HCT116 (cell line): ENCODE data around the gene R3HDML. TPM values are rescaled to one million over a fixed set of nuclear protein-coding genes. Genes with fewer than 3 reads are reported as not detected.

ENCODE experiments used
- ATAC-seq: fragments of 200-7000 bp; cut with Tn5 transposase; 2 replicates; pipeline ENCODE4 v1.9.1; 2020; ENCODE audit warnings: mild to moderate bottlenecking, moderate library complexity
- BruUV-seq: library from RNA; stranded (reverse); fragments of 400-500 nt; replicated peaks from 2 replicates; lab custom pipeline; 2021; lab: Mats Ljungman, UMichigan
- CTCF ChIA-PET: fragments of 300-600 bp; sonication (Branson Sonifier 250); formaldehyde crosslinking; loops from one replicate; lab custom pipeline; 2021; ENCODE audit warnings: antibody characterized with exemption; lab: Charles Lee
- POLR2A ChIA-PET: fragments of 300-600, 350-600 bp; sonication (Branson Sonifier 250); formaldehyde crosslinking; loops from one replicate; lab custom pipeline; 2021; ENCODE audit warnings: antibody characterized with exemption; lab: Charles Lee
- RAD21 ChIA-PET, 2 experiments: fragments of 300-600 bp; sonication (Branson Sonifier 250); formaldehyde crosslinking; loops; one replicate each; lab custom pipeline; 2023; ENCODE audit warnings: low total read pairs in 2 of 2; ENCODE audit not compliant: uncharacterized antibody in 2 of 2, unreplicated experiment in 2 of 2, low non-redundant PET in 1 of 2; lab: Charles Lee
- DNase-seq: peaks from one replicate; pipeline ENCODE4 v3.0.0-alpha.2; 2010; ENCODE audit warnings: low read depth, low spot score
- H2AFZ ChIP-seq: fragments of 200-600 bp; shearing (Covaris generic), sonication (generic); 2 replicates; pipeline ENCODE4 v1.6.1; 2017; ENCODE audit warnings: low read depth, mixed run types, mixed read lengths, antibody characterized with exemption, low read length; ENCODE audit not compliant: poor library complexity, severe bottlenecking
- H3K27ac ChIP-seq: 2 replicates; pipeline ENCODE4 v1.5.1; 2012; ENCODE audit warnings: low read depth, low read length
- H3K27me3 ChIP-seq: fragments of 200-600 bp; sonication (generic); 2 replicates; pipeline ENCODE4 v1.6.1; 2016; ENCODE audit warnings: mixed run types, low read length, mixed read lengths; ENCODE audit not compliant: insufficient read depth
- H3K36me3 ChIP-seq, 2 experiments: fragments of 200-500 bp in 1 of 2; fragments of 200-600 bp in 1 of 2; sonication (Bioruptor generic) in 1 of 2; sonication (generic) in 1 of 2; 2 replicates each; pipeline versions ENCODE4 v1.5.1 to v1.6.1; 2014 to 2016; ENCODE audit warnings: low read length in 2 of 2, inconsistent platforms in 1 of 2, mixed read lengths in 1 of 2, mixed run types in 1 of 2; ENCODE audit not compliant: insufficient read depth in 2 of 2, control insufficient read depth in 1 of 2
- H3K4me1 ChIP-seq, 2 experiments: fragments of 200-600 bp in 1 of 2; sonication (generic) in 1 of 2; 2 replicates each; pipeline versions ENCODE4 v1.5.1 to v1.6.1; 2012 to 2017; ENCODE audit warnings: low read length in 2 of 2, inconsistent platforms in 1 of 2, mild to moderate bottlenecking in 1 of 2, mixed read lengths in 1 of 2, mixed run types in 1 of 2, moderate library complexity in 1 of 2; ENCODE audit not compliant: insufficient read depth in 2 of 2, control insufficient read depth in 1 of 2
- H3K4me2 ChIP-seq: fragments of 200-600 bp; sonication (generic); 2 replicates; pipeline ENCODE4 v1.6.1; 2017; ENCODE audit warnings: mixed run types, low read length, mixed read lengths
- H3K4me3 ChIP-seq, 2 experiments: fragments of 200-600 bp in 1 of 2; sonication (generic) in 1 of 2; replicated peaks in 1 of 2; 2 replicates each; pipeline ENCODE4 v1.5.1; 2011 to 2016; ENCODE audit warnings: low read length in 2 of 2, control low read depth in 1 of 2, low read depth in 1 of 2, mild to moderate bottlenecking in 1 of 2, mixed read lengths in 1 of 2, mixed run types in 1 of 2
- H3K79me2 ChIP-seq: fragments of 200-600 bp; sonication (generic); 2 replicates; pipeline ENCODE4 v1.6.1; 2017; ENCODE audit warnings: mild to moderate bottlenecking, mixed run types, low read length, moderate library complexity, mixed read lengths; ENCODE audit not compliant: insufficient read depth
- H3K9ac ChIP-seq: fragments of 200-600 bp; sonication (generic); 2 replicates; pipeline ENCODE4 v1.6.1; 2016; ENCODE audit warnings: low read length, mixed read lengths
- H3K9me2 ChIP-seq: fragments of 200-600 bp; sonication (generic), shearing (Covaris generic); 2 replicates; pipeline ENCODE4 v1.6.1; 2017; ENCODE audit warnings: mixed run types, mild to moderate bottlenecking, moderate library complexity; ENCODE audit not compliant: insufficient read depth
- H3K9me3 ChIP-seq, 2 experiments: fragments of 200-500 bp in 1 of 2; fragments of 200-600 bp in 1 of 2; sonication (Bioruptor generic) in 1 of 2; sonication (generic) in 1 of 2; 2 replicates each; pipeline ENCODE4 v1.6.1; 2014 to 2017; ENCODE audit warnings: low read length in 2 of 2, mixed read lengths in 2 of 2, inconsistent platforms in 1 of 2, low read depth in 1 of 2, mild to moderate bottlenecking in 1 of 2, mixed run types in 1 of 2, moderate library complexity in 1 of 2; ENCODE audit not compliant: control insufficient read depth in 1 of 2, insufficient read depth in 1 of 2
- H4K20me1 ChIP-seq: fragments of 200-600 bp; sonication (generic), shearing (Covaris generic); 2 replicates; pipeline ENCODE4 v1.6.1; 2017; ENCODE audit warnings: mixed run types, mild to moderate bottlenecking, moderate library complexity; ENCODE audit not compliant: insufficient read depth
- ATF3 ChIP-seq: IDR thresholded peaks from 2 replicates; pipeline ENCODE4 v1.6.1; 2012
- CBX3 ChIP-seq: IDR thresholded peaks from 2 replicates; pipeline ENCODE4 v1.6.1; 2012; ENCODE audit warnings: low read depth
- CEBPB ChIP-seq: IDR thresholded peaks from 2 replicates; pipeline ENCODE4 v1.6.1; 2012; ENCODE audit warnings: low read depth
- CTCF ChIP-seq, 3 experiments: fragments of 200-600 bp in 1 of 3; sonication (generic) in 1 of 3; IDR thresholded peaks in 2 of 3; conservative IDR thresholded peaks in 1 of 3; 2 replicates each; pipeline ENCODE4 v1.5.1; 2012 to 2017; ENCODE audit warnings: low read depth in 2 of 3, low read length in 2 of 3, antibody characterized with exemption in 1 of 3, borderline replicate concordance in 1 of 3, control low read depth in 1 of 3, mild to moderate bottlenecking in 1 of 3, mixed read lengths in 1 of 3, mixed run types in 1 of 3, moderate library complexity in 1 of 3; ENCODE audit not compliant: insufficient read depth in 1 of 3
- EZH2phosphoT487 ChIP-seq: fragments of 200-600 bp; IDR thresholded peaks from 2 replicates; pipeline ENCODE4 v1.6.1; 2018; ENCODE audit warnings: antibody characterized with exemption, borderline replicate concordance
- MAX ChIP-seq: IDR thresholded peaks from 2 replicates; pipeline ENCODE4 v1.6.1; 2012
- POLR2A ChIP-seq: IDR thresholded peaks from 2 replicates; pipeline ENCODE4 v1.7.0; 2011; ENCODE audit warnings: borderline replicate concordance; ENCODE audit not compliant: insufficient read depth, insufficient read length; ENCODE audit errors: extremely low read depth
- POLR2AphosphoS5 ChIP-seq: IDR thresholded peaks from 2 replicates; pipeline ENCODE4 v1.6.1; 2011; ENCODE audit warnings: mild to moderate bottlenecking, low read depth, low read length, moderate library complexity
- RAD21 ChIP-seq: IDR thresholded peaks from 2 replicates; pipeline ENCODE4 v1.6.1; 2012; ENCODE audit warnings: low read depth, mild to moderate bottlenecking
- REST ChIP-seq: IDR thresholded peaks from 2 replicates; pipeline ENCODE4 v1.6.1; 2012; ENCODE audit warnings: low read depth
- SIN3A ChIP-seq: IDR thresholded peaks from 2 replicates; pipeline ENCODE4 v1.6.1; 2012; ENCODE audit warnings: low read depth
- YY1 ChIP-seq: IDR thresholded peaks from 2 replicates; pipeline ENCODE4 v1.6.1; 2011; ENCODE audit warnings: low read length, low read depth, moderate library complexity, mild to moderate bottlenecking; ENCODE audit not compliant: insufficient replicate concordance; ENCODE audit errors: extremely low read depth
- ZFX ChIP-seq: fragments of 450-650 bp; IDR thresholded peaks from 2 replicates; pipeline ENCODE4 v1.6.1; 2017
- ZNF274 ChIP-seq: fragments of 200-500 bp; sonication (Bioruptor generic); IDR thresholded peaks from 2 replicates; pipeline ENCODE4 v1.6.1; 2014; ENCODE audit warnings: mild to moderate bottlenecking, low read depth, low read length, inconsistent platforms
- intact Hi-C: fragments of 100-400 bp; cut with micrococcal nuclease; formaldehyde crosslinking; loops from 2 replicates; pipeline ENCODE4 v1.10.0; 2022
- total RNA-seq: library from RNA; stranded (reverse); gene quantifications from one replicate; pipeline ENCODE4 v1.2.1, GENCODE V29; 2021; ENCODE audit not compliant: unreplicated experiment

R3HDML gene
- total RNA-seq, 1 experiment from 2014 or later = not detected

- TF ChIP-seq REST (no peak), ATF3 (no peak), ZFX (no peak)
Observed at GRCh38 chr20:44309763-44310663, 26.8 kb upstream of the R3HDML start (continued).

- intact Hi-C loops = loop anchor here (1.0 to 10.0 kb wide), 3 partner anchors 96 to 194 kb away; no protein-coding TSS in a partner anchor
- no TSS peak for BruUV-seq
- Histone ChIP-seq H3K9me3 (no peaks in the 10 kb centered on the region), H3K36me3 (no peaks in the 10 kb centered on the region), H4K20me1 (no peaks in the 10 kb centered on the region), H3K27me3 (no peaks in the 10 kb centered on the region), H3K27ac (peak within 1 kb of the TSS; percentile 54; the same call in 1 of the 2 replicates), H3K4me1 (peaks cover 8 to 13% of the 10 kb centered on the region in 2 experiments; a peak in 3 of 4 replicates), H3K9ac (peak within 1 kb of the TSS; percentile 76), H3K79me2 (peaks cover 14% of the 10 kb centered on the region; the same call in 1 of the 2 replicates), H3K4me2 (peak within 1 kb of the TSS; percentile 95), H3K4me3 (peak within 1 kb of the TSS; percentile 93 to 98), H3K9me2 (no peaks in the 10 kb centered on the region), H2AFZ (peak within 1 kb of the TSS; percentile 99)
- DNase-seq = peak; percentile 93
- ChIA-PET RAD21 (interaction anchor here (0.6 to 1.8 kb wide), 3 partner anchors 93 to 521 kb away, joined by 4 to 10 read pairs (median 7); no protein-coding TSS in a partner anchor), CTCF (interaction anchor here (0.6 to 3.5 kb wide), 14 partner anchors 9 to 265 kb away, joined by 3 to 61 read pairs (median 5); no protein-coding TSS in a partner anchor), POLR2A (no interaction called here)
- ATAC-seq = peak; percentile 98
- 0 out of 2 replicates have a peak, but pooled peaks have one; percentile 49 for TF ChIP-seq SIN3A
- TF ChIP-seq EZH2phosphoT487 = no peak
- no peak for TF ChIP-seq CEBPB
- peak; percentile 83 to 92 (median 91) for TF ChIP-seq CTCF (IDR thresholded peaks at IDR 0.05 in 2 of 3, conservative IDR thresholded peaks at IDR 0.05 in 1 of 3; ENCODE audit: borderline replicate concordance in 1 of 3, insufficient read depth in 1 of 3, low read depth in 2 of 3, low read length in 2 of 3)
- peak; percentile 87 for TF ChIP-seq POLR2AphosphoS5
- peak; percentile 85 for TF ChIP-seq RAD21
- peak; percentile 91 for TF ChIP-seq MAX
- TF ChIP-seq CBX3 = peak; percentile 72; the same call in 1 of the 2 replicates
- no peak for TF ChIP-seq ZNF274
- peak; percentile 46 for TF ChIP-seq POLR2A
- peak; percentile 59 for TF ChIP-seq YY1
Observed at GRCh38 chr20:44310664-44311639, 25.9 kb upstream of the R3HDML start, which contains the start of gene FITM2. Gene FITM2 (minus strand): TSS chr20:44311202. CDS start chr20:44311148, 54 bp downstream.
